BLaER1 (cell line): Measurements from ENCODE around the gene LMX1B.

Experiments used
- H3K27ac ChIP-seq: shearing (Covaris generic); formaldehyde crosslinking; 2 replicates; pipeline ENCODE4 v1.8.1; 2022
- H3K27me3 ChIP-seq: shearing (Covaris generic); formaldehyde crosslinking; 2 replicates; pipeline ENCODE4 v1.8.1; 2022
- H3K36me3 ChIP-seq: shearing (Covaris generic); formaldehyde crosslinking; 2 replicates; pipeline ENCODE4 v1.8.1; 2022
- H3K4me1 ChIP-seq: shearing (Covaris generic); formaldehyde crosslinking; 2 replicates; pipeline ENCODE4 v1.8.1; 2022
- H3K4me2 ChIP-seq: shearing (Covaris generic); formaldehyde crosslinking; 2 replicates; pipeline ENCODE4 v1.8.1; 2022
- H3K4me3 ChIP-seq: shearing (Covaris generic); formaldehyde crosslinking; 2 replicates; pipeline ENCODE4 v1.8.1; 2022
- H3K9ac ChIP-seq: shearing (Covaris generic); formaldehyde crosslinking; 2 replicates; pipeline ENCODE4 v1.8.1; 2022
- H3K9me3 ChIP-seq: shearing (Covaris generic); formaldehyde crosslinking; 2 replicates; pipeline ENCODE4 v1.8.1; 2022
- H4K20me1 ChIP-seq: shearing (Covaris generic); formaldehyde crosslinking; 2 replicates; pipeline ENCODE4 v1.8.1; 2022
- Cebpa-rat ChIP-seq: shearing (Covaris generic); IDR thresholded peaks from 2 replicates; pipeline ENCODE4 v1.8.1; 2022

LMX1B gene

DNA sequence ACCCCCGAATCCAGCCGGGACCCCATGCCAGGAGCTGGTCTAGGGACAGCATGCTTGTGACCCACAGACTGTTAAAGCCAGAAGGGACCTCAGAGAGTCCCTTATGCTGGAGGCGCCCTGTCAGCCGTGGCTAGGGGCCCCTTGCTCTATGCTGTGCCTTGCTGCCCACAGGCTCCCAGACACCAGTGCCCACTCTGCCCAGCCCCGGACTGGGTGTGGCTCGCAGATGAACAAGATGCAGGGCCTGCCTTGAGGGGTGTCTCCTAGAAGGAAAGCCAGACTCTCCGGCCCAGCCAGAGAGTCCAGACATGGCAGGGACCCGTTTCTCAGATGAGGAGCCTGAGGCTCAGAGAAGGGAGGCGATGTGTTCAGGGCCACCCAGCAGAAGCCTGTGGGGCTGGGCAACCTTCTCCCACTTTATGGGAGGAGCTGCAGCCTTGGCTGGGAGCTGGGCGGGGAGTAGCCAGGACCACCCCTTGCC, 85.7 kb downstream of the LMX1B start:
- H4K20me1 ChIP-seq: no peaks in the 10 kb centered on the region
- 0 out of 2 replicates have a peak, but pooled peaks cover 3% of the 10 kb centered on the region for H3K27me3 ChIP-seq
- no peaks in the 10 kb centered on the region for H3K4me1 ChIP-seq
- no peak overlapping the region for H3K27ac ChIP-seq
- H3K9me3 ChIP-seq: no peaks in the 10 kb centered on the region
- no peak overlapping the region for H3K4me3 ChIP-seq
- no peak overlapping the region for H3K9ac ChIP-seq
- TF ChIP-seq Cebpa-rat: no peak
- H3K36me3 ChIP-seq: no peaks in the 10 kb centered on the region
- H3K4me2 ChIP-seq: no peak overlapping the region

DNA sequence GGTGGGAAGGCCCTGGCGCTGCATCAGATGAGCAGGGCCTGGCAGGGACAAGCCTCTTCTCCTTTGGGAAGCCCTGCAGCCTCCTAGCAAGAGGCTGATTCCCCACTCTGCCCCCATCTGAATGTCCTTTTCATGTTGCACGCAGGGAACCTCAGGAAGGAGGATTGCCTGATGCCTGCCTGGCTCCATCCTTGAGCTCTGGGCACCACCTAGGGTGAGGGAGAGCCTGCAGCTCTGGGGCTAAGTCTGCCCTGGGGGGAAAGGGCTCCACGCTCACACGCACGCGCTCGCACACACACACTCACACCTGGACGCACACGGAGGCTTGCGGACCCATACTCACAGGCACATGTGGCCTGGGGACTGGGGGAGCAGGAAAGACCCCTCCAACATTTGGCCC, 86.6 kb downstream of the LMX1B start:
- Histone ChIP-seq H3K4me3 (no peak overlapping the region), H3K4me2 (no peak overlapping the region), H3K9ac (no peak overlapping the region), H3K36me3 (no peaks in the 10 kb centered on the region), H3K9me3 (no peaks in the 10 kb centered on the region), H3K27ac (no peak overlapping the region), H3K27me3 (no peaks in the 10 kb centered on the region), H4K20me1 (no peaks in the 10 kb centered on the region), H3K4me1 (peaks cover 4% of the 10 kb centered on the region)
- TF ChIP-seq Cebpa-rat: no peak

- no peak for TF ChIP-seq Cebpa-rat
- Histone ChIP-seq H3K27me3 (no peaks in the 10 kb centered on the region), H3K9me3 (no peaks in the 10 kb centered on the region), H3K4me3 (no peak overlapping the region), H3K4me2 (no peak overlapping the region), H4K20me1 (no peaks in the 10 kb centered on the region), H3K9ac (no peak overlapping the region), H3K36me3 (no peaks in the 10 kb centered on the region), H3K4me1 (peaks cover 11% of the 10 kb centered on the region), H3K27ac (no peak overlapping the region)
Observed at GRCh38 chr9:126700903-126701812, 87.4 kb downstream of the LMX1B start.

GRCh38 chr9:126701813-126702140, 88.0 kb downstream of the LMX1B start:
- no peak for TF ChIP-seq Cebpa-rat
- no peaks in the 10 kb centered on the region for H3K36me3 ChIP-seq
- H3K4me3 ChIP-seq: no peak overlapping the region
- no peak overlapping the region for H3K4me2 ChIP-seq
- no peaks in the 10 kb centered on the region for H4K20me1 ChIP-seq
- peaks cover 17% of the 10 kb centered on the region for H3K4me1 ChIP-seq
- no peak overlapping the region for H3K27ac ChIP-seq
- no peaks in the 10 kb centered on the region for H3K9me3 ChIP-seq
- H3K27me3 ChIP-seq: no peaks in the 10 kb centered on the region
- no peak overlapping the region for H3K9ac ChIP-seq

DNA sequence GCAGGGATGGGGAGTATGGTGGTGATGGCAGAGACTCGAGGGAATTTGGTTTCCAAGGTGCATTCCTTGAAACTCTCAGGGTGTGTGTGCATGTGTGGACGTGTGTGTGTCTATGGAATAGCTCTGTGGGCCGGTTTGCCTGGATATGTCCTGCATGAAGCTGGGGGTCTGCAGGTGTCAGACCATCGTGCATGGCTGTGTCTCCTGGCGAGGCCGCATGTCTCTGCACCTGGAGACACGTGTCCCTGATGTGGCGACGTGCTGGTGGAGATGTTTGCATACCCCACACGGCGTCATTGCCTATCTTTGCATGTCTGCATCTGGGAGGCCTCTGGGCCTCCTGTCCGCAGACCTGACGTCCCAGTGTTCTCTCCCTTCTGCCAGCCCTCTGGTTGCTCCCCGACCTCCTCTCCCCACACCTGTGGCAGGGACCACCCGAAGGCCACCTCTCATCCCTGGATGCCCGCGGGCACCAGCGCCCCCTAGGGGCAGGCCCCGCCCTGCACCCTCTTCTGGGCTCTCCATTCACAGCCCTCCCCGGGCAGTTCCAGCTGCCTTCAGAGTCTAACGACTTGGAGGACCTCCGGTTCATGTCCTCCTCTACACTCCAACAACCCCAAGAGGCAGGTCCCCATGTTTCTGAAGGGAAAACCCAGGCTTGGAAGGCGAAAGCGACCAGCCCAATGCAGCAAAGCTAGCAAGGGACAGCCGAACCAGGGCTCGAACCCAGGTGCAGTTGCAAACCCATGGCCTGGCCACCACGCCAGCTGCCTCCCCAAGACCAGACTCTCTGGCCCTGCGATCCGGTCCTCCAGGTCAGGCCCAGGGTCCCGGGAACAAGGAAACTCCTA, 88.6 kb downstream of the LMX1B start:
- peaks cover 20% of the 10 kb centered on the region for H3K4me1 ChIP-seq
- no peaks in the 10 kb centered on the region for H4K20me1 ChIP-seq
- H3K27ac ChIP-seq: no peak overlapping the region
- H3K9me3 ChIP-seq: no peaks in the 10 kb centered on the region
- no peaks in the 10 kb centered on the region for H3K27me3 ChIP-seq
- no peaks in the 10 kb centered on the region for H3K36me3 ChIP-seq
- H3K4me3 ChIP-seq: no peak overlapping the region
- TF ChIP-seq Cebpa-rat: no peak
- H3K9ac ChIP-seq: no peak overlapping the region
- no peak overlapping the region for H3K4me2 ChIP-seq

DNA sequence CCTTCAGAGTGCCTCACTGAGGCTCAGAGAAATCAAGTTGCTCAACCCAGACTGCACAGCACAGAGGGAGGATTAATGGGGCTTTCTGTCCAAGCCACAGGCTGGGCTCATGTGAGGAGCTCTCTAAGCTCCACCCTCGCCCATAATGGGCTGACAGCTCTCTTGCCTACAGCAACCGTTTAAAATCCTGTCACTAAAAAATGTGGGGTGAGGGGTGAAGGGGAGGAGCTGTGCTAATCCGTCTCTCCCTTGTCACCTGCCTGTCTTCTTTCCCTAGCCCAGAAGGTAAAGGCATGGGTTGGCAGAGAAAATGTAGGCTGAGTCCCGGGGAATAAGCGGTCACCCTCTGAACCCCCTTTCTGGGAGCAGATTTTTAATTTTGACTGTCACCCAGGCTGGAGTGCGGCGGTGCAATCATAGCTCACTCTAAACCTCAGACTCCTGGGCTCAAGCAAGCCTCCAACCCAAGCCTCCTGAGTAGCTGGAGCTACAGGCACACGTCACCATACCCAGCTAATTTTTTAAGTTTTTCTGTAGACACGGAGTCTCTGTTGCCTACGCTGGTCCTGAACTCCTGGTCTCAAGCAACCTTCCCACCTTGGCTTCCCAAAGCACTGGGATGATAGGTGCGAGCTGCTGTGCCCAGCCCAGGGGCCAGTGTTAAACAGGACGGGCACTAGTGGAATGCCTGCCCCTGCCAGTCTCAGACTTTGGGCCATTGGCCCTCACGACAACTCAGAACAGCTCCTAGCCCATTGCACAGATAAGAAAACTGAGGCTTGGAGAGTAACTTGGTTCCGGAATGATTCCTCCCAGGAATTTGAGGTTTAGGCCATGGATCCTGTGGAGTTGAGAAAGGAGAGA, 89.5 kb downstream of the LMX1B start:
- Histone ChIP-seq H3K27ac (no peak overlapping the region), H4K20me1 (no peaks in the 10 kb centered on the region), H3K4me1 (peaks cover 20% of the 10 kb centered on the region), H3K27me3 (no peaks in the 10 kb centered on the region), H3K4me2 (no peak overlapping the region), H3K36me3 (no peaks in the 10 kb centered on the region), H3K9me3 (no peaks in the 10 kb centered on the region), H3K4me3 (no peak overlapping the region), H3K9ac (no peak overlapping the region)
- no peak for TF ChIP-seq Cebpa-rat

DNA sequence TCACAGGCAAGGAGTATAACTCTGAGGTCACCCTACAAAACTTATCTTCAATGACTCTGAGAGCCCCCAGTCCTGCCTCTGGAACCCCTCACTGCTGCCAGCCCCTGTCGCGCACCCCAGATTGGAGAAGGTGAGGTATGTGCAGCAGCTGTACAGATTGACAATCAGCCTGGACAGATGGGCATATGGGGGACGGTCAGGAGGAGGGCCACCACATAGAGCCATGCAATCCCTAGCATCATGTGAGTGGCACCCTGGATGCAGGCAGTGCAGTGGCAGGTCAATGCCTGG, 90.1 kb downstream of the LMX1B start:
- Histone ChIP-seq H3K27ac (no peak overlapping the region), H3K9me3 (no peaks in the 10 kb centered on the region), H3K36me3 (no peaks in the 10 kb centered on the region), H3K4me1 (peaks cover 20% of the 10 kb centered on the region), H3K9ac (no peak overlapping the region), H3K27me3 (no peaks in the 10 kb centered on the region), H3K4me3 (no peak overlapping the region), H4K20me1 (no peaks in the 10 kb centered on the region), H3K4me2 (no peak overlapping the region)
- no peak for TF ChIP-seq Cebpa-rat

- TF ChIP-seq Cebpa-rat: no peak
- H3K27ac ChIP-seq: no peak overlapping the region
- H3K36me3 ChIP-seq: no peaks in the 10 kb centered on the region
- no peaks in the 10 kb centered on the region for H3K27me3 ChIP-seq
- H3K4me1 ChIP-seq: peaks cover 20% of the 10 kb centered on the region
- no peak overlapping the region for H3K4me3 ChIP-seq
- H4K20me1 ChIP-seq: no peaks in the 10 kb centered on the region
- no peaks in the 10 kb centered on the region for H3K9me3 ChIP-seq
- H3K9ac ChIP-seq: no peak overlapping the region
- H3K4me2 ChIP-seq: no peak overlapping the region
Observed at GRCh38 chr9:126704157-126704891, 90.6 kb downstream of the LMX1B start.
